HG02943 (cell line): ENCODE measurements around the gene SUCO.

Experiments
- ATAC-seq: cut with Tn5 transposase; IDR thresholded peaks from one replicate; pipeline ENCODE4 v1.9.1; 2021; ENCODE audit warnings: mild to moderate bottlenecking, low read depth, moderate library complexity; ENCODE audit not compliant: unreplicated experiment

SUCO gene

GRCh38 chr1:172514108-172514507, 18.8 kb upstream of the SUCO start:
- no peak for ATAC-seq

- no peak for ATAC-seq
Measured at GRCh38 chr1:172515436-172515835, 17.5 kb upstream of the SUCO start.

DNA sequence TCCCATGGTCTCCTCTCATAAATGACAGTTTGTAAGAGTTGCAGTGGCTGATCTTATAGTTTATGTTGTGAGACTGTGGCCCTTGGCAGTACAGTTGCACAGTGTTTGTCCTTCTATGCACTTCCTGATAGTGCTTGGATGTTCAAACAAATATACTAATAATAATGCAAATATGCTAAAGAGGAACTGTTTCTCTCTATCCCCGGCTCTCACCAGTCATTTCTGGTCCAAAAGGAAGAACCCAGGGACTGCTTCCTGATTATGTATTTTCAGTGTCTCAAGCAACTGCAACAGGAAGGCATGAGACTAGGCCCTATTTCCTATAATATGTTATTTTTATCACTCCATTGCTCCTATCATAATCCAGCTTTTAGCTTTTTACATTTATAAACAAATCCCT, 17.0 kb upstream of the SUCO start:
- no peak for ATAC-seq

DNA sequence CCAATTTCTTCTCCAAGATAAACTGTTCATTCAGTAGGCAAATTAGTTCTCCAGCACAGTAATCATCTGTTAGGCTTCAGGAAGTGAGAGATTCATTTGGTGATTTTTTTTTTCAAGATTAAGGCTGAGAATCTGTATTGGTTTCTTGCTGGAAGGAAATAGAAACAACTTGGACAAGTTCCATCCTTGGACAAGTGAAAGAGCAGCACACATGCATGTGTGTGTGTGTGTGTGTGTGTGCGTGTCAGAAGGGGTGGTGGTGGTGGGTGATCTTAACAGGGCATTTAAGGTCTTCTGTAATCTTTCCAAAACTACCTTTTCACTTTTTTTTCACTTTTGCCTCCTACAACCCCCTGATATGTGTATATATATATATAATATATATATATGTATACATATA, 15.9 kb upstream of the SUCO start:
- no peak for ATAC-seq

DNA sequence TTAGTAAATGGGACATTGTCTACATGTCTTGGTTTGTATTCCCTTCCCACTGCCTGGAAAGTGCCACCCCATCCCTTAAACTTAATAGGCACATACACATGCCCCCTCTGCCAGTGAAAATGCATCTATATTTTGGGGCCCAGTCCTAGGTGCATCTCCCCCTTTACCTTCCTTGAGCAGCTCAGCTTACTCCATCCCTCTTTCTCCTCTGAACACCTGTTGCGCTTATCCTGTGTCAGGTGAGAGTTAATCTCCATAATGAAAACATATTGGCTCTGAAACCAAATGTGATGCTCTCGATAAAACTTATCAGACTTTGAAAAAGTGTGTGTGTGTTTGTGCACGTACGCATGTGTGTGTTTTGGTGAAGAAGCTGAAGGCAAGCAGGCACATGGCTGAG, 15.4 kb upstream of the SUCO start:
- ATAC-seq = no peak

- ATAC-seq = no peak
Measured at GRCh38 chr1:172529304-172529703, 3.6 kb upstream of the SUCO start.

DNA sequence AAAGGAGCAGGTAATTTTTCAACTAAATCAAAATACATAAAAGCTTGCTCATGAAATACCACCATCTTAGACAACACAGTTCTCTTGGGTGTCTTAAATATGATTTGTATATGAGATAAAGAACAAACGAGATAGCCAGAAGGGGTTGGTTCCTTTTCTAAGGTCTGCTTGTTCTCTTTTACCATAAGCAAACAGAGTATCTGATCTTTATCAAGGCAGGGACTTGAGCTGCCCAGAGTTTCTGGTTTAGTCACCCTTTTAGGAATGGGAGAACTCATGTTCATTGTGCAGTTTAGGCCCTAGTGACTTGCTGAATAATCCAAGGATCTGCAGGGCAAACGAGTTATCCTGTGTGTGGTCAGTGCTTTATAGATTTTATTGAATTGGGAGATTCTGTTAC, 3.0 kb upstream of the SUCO start:
- no peak for ATAC-seq

- ATAC-seq = no peak
Measured at GRCh38 chr1:172531412-172532182, 1.4 kb upstream of the SUCO start.

- peak; percentile 77 for ATAC-seq
Measured at GRCh38 chr1:172532183-172532699, 709 bp upstream of the SUCO start.

- ATAC-seq = peak; percentile 18
Measured at GRCh38 chr1:172533513-172534151, 682 bp downstream of the SUCO start.

- ATAC-seq = no peak
Measured at GRCh38 chr1:172536256-172536655, 3.3 kb downstream of the SUCO start.

GRCh38 chr1:172537366-172537765, 4.4 kb downstream of the SUCO start:
- ATAC-seq = no peak

DNA sequence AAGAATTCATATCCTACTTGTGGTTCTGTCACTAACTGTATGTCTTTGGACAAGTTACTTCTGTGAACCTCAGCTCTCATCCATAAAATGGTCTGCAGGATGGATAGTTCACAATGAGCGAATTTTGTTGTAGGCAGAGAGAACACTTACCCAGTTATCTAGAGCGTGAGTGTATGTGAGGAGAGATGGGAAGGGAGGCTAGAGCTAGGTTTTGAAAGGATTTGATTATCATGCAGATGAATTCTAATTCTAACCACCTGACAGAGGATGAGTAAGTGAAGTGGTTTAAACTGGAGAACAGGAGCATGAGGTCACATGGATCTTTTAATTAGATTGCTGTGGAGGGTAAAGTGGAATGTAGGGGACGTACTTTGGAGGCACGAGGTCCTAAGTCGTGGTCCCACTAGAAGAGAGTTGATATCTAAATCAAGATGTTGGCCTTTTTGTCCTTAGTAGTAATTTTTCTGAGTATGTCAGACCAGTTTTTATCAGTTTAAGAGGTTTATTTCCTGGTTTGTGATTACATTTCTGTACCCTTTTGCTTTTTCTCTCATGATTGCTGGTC, 5.0 kb downstream of the SUCO start:
- no peak for ATAC-seq

DNA sequence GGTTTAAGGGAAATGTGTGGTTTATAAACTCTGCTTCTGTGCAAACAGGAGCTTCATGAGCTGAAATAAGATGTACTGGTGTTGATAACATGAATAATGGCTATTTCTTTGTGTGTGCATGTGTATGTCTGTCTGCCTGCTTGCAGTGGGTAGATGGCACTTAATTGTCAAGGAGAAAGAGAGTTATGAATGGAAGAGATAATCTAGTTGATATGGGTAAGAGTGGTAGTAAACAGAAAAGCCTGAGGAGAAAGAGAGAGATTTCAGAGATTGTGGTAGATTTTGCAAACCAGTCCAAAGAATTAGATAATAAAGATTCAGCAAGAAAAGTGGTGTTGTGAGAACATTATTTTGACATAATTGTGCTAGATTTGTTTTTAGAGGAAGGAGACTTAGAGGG, 7.7 kb downstream of the SUCO start:
- ATAC-seq = no peak

DNA sequence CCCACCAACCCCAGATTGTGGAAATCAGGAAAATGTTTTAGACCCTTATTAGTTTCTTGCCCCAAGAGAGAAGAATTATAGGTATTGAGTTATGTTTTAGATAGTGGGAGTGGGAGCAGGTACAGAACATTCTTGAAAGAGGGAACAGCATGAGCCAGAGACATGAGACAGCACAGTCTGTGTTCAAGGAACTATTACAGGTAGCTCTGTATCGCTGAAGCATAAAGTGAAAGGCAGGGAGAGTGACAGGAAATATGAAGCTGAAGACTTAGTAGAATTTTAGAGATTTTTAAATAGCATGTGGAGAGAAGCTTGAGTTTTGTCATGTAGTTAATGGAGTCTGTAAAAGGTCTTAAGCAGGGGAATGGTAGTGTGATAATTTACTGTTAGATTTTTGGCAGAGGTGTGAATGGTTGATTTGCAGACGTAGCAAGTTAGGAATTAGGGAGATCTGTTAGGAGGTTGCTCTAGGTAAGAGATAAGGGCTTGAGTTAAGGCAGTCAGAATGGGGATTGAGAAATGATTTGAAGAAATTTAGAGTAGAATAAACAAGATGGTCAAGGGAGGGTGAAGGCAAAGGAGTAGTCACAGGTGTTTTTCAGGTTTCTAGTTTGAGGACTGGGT, 11.6 kb downstream of the SUCO start:
- no peak for ATAC-seq

GRCh38 chr1:172545396-172546004, 12.6 kb downstream of the SUCO start:
- peak; percentile 93 for ATAC-seq

- no peak for ATAC-seq
Measured at GRCh38 chr1:172547071-172547470, 14.1 kb downstream of the SUCO start.

GRCh38 chr1:172549621-172550280, 16.8 kb downstream of the SUCO start:
- no peak for ATAC-seq

GRCh38 chr1:172551279-172551678, 18.3 kb downstream of the SUCO start:
- ATAC-seq = no peak

DNA sequence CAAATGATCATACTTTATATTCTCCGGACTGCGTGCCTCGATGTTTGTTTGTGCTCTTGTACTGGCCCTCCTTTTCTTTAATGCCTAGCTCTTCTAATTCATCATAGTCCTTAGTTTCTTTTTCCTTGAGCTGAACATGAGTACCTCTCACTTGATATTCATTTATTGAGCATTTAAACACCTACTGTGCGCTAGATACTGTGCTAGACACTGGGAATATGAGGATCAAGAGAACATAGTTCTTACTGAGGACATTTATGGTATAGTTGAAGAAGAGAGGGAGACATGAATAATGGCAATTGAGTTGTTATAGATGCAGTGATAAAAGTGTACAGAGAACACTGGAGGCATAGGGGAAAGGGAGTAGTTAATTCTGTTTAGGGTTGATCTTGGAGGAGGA, 22.0 kb downstream of the SUCO start:
- no peak for ATAC-seq
